NCI-H524 treated with DMSO at 0.1 percent for 48 hours (cell line): ENCODE results near the gene PCDH12.
"Not testable (repeated sequence)": the region's sequence is repeated elsewhere in the genome, so short reads cannot be mapped to it uniquely, and the experiment has no call there.

Experiments
- DNase-seq: peaks from one replicate; lab custom pipeline; 2025; lab: John Stamatoyannopoulos, UW

PCDH12 gene

DNA sequence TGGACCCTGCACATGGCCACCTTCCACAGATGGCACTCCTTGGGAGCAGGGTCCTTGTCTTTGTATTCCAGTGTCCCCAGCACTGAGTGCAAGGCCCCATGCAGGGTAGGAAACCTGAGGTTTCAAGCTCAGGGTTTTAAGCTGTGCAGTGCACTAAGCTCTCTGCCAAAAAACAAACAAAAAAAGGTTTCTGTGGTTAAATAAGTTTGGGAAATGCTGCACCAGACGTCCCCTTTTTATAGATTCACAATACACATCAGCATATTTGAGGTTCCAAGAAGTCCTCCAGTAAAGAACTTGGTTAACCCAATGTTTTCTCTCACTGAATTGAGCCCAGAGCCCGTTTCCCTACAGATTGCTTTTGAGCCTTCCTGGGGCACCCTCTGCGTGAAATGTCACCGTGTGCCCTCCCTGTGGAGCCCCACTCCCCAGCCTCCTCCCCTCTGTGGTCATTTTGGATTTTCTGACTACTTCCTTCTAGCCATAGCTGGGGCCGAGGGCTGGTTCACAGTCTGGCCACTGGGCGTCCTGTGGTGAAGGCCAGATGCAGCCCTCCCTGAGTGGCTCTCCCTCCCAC, 17.2 kb downstream of the PCDH12 start:
- DNase-seq: no peak

- no peak for DNase-seq
Observed at GRCh38 chr5:141935538-141935937, 22.5 kb downstream of the PCDH12 start.

- no peak for DNase-seq
Observed at GRCh38 chr5:141934099-141934844, 23.7 kb downstream of the PCDH12 start.

GRCh38 chr5:141933151-141933550, 24.9 kb downstream of the PCDH12 start:
- DNase-seq: no peak

DNA sequence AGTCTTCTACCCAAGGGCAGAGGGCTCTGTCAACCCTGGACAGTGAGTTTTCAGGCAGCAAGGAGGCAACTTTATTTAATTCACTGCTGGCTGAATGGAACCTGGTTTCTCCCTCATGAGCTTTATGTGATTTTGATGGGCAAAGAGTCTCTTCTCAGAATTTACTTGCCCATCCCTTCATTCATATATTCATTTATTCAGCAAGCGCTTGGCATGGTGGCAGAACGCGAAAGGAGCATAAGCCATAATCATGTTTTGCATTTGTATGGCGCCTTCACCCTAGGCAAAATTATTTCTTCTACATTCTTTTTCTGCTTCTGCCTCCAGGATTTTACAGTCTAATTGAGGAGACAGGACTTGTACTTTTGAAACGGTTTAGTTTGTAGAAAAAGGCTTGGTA, 26.3 kb downstream of the PCDH12 start:
- no peak for DNase-seq

DNA sequence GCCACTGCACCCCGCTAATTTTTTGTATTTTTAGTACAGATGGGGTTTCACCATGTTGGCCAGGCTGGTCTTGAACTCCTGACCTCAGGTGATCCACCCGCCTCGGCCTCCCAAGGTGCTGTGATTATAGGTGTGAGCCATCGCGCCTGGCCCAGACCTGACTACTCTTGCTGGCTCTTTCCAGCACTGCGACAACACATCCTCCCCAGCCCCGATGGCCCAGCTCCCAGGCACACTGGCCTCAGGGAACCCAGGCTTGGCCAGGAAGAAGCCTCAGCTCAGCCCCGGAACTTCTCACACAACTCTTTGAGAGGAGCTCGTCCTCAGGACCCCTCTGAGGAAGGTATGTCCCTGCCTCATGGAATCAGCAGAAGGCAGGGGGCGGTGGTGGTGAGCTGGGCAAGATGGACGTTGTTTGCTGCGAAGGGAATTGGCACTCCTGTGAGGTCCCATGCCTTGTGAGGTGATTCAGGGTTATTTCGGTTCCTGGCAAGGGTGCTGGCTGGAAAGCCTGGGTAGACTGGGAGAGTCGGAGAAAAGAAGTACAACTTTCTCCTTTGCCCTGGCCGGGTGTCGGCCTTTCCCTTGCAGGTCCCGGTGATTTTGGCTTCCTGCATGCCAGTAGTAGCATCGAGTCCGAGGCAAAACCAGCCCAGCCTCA, 28.5 kb downstream of the PCDH12 start:
- no peak for DNase-seq

DNA sequence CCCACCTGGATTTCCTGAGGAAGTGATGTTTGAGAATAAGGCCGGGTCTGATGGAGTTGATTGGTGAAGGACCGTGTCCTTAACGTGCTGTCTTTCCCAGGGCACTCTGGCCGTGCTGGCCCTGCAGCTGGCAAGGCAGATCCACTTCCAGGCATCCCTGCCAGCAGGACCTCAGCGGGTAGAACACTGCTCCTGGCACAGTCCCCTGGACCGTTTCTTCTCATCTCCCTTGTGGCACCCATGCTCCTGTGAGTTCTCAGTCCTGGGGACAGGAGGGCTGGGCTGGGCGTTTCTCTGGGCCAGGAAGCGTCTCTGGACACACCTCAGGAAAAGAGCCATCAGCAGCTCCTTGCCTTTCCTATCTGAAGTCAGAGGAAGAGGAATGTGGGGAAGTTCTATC, 30.0 kb downstream of the PCDH12 start:
- no peak for DNase-seq

- no peak for DNase-seq
Observed at GRCh38 chr5:141926434-141926833, 31.6 kb downstream of the PCDH12 start.

DNA sequence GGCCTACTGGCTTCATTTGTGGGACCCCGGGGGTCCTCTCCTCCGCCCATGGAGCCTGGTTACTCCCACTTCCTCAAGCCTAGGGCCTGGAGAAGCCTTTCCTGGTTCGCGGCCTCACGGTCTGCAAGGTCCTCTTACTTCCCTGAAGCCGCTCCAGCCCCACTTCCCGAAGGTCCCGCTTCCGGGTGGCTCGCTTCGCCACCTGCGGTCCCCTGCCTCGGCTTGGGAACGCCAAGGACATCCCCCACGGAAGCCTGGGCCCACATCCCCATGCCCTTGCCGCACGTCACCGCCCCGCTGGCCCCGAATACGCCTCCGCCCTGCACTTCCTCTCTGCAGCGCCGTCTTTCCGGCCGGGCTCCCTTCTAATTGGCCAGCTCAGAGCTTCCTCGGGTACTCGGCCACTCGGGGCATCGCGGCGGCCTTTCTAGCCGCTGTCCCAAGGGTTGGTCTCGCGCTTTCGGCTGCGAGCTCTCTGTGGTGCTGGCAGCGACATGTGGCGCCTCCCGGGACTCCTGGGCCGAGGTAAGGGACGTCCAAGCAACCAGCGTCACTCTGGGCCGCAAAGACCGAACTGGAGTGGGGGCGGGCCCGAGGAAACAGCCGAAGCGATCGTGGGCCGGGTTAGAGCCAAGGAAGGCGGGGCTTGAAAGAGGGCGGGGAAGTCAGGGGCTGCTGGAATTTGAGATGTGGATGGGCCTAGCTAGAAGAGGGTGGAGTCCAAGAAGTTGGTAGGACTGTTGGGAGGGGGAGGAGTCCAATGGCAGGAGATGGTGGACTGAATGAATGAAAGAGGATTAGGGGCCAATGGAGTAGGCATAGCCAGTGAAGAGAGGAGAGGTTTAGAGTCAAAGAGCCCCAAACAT, 34.3 kb downstream of the PCDH12 start, which contains the start of gene DELE1:
DELE1 (plus strand) TSS at position 424 of the 866 bp plus-strand sequence; CDS start at position 495, 71 bp downstream.
- peak; percentile 70 for DNase-seq

- DNase-seq: not testable (repeated sequence)
Observed at GRCh38 chr5:141922827-141923447, 35.1 kb downstream of the PCDH12 start.

DNA sequence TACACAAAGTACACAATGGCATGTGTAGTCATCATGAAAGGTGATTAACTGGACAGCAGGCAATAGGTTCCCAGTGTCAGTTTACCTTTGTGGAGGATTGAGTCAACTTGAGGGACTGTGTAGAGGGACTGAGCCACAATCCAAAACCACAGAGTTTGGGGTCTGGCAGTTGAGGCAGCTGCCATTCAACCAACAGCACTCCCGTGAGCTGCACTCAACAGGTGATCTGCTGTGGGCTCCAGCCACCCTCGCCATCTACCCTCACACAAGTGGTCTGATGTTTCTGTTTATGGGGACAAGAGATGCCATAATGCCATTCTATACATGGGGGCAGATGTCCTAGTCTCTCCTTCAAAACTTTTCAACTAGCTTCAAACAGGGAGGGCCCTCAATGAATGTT, 37.2 kb downstream of the PCDH12 start:
- no peak for DNase-seq

GRCh38 chr5:141919218-141920119, 38.5 kb downstream of the PCDH12 start:
- DNase-seq: no peak

- no peak for DNase-seq
Observed at GRCh38 chr5:141917760-141918159, 40.2 kb downstream of the PCDH12 start.

DNA sequence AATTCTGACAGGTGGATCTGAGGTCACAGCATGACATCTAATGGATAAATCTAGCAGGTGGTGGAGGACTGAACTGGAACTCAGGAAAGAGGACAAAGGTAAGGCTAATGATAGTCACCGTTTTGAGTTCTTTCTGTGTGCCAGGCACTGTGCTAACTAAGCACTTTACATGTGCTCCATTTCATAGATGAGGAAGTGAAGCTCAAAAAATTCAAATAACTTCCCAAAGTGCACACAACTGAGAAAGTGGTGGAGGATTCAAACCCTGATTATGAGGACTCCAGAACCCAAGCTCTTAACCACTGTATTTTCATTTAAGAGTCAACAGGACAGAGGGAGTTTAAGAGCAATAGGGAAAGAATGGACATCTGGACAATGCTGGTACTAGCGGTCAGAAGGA, 41.5 kb downstream of the PCDH12 start:
- no peak for DNase-seq

DNA sequence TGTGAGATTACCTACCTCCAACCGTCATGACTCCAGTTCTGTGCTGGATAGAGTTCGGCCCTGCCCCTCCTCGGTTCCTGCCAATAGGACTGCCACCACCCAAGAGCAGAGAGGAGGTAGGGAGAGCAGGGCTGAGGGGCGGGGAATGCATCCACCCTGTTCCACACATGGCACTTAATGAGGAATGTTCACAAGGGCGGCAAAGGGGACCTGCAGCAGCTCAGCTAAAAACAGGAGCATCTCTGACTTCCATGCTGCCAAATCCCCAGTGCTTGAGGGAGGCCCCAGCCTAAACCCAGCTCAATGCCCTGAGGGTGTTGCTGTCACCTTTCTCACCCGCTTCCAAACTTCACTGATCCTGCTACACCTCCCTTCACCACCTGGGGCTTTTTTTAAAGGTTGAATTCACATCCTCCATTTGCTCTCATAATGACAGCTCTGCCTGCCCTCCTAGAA, 42.1 kb downstream of the PCDH12 start:
- no peak for DNase-seq

DNA sequence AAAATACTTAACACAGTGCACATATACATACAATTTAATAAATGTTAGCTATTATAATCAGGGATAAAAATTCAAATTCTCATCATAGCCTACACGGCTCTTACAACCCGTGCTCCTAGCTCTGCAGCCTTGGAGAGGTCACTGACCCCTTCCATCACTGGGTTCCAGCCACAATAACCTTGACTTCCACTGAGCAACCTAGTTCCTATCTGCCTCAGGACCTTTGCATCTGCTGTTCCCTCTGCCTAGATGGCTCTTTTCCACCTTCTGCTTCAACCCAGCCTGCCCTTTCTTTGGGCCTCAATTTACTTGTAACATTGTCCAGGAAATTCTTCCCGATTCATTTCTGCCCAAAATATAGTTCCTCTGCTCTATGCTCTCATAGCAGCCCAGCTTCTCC, 43.2 kb downstream of the PCDH12 start:
- no peak for DNase-seq

GRCh38 chr5:141914199-141914743, 43.7 kb downstream of the PCDH12 start:
- no peak for DNase-seq

GRCh38 chr5:141913560-141914198, 44.3 kb downstream of the PCDH12 start:
- DNase-seq: no peak

GRCh38 chr5:141910271-141910673, 47.7 kb downstream of the PCDH12 start:
- no peak for DNase-seq

GRCh38 chr5:141909212-141909611, 48.8 kb downstream of the PCDH12 start:
- no peak for DNase-seq
